HL-60/S4 treated with phorbol 12-myristate 13-acetate at 8.2 ng/mL for 4 days and 3 days (cell line): ENCODE results near the gene FLAD1.
"Not testable (repeated sequence)": the region's sequence is repeated elsewhere in the genome, so short reads cannot be mapped to it uniquely, and the experiment has no call there.

Experiments
- in situ Hi-C: fragments of 300-500 bp; cut with MboI; formaldehyde crosslinking; loops from 2 replicates; pipeline ENCODE4 v1.15.0; 2022; ENCODE audit warnings: low sequenced_read_pairs

The FLAD1 gene

DNA sequence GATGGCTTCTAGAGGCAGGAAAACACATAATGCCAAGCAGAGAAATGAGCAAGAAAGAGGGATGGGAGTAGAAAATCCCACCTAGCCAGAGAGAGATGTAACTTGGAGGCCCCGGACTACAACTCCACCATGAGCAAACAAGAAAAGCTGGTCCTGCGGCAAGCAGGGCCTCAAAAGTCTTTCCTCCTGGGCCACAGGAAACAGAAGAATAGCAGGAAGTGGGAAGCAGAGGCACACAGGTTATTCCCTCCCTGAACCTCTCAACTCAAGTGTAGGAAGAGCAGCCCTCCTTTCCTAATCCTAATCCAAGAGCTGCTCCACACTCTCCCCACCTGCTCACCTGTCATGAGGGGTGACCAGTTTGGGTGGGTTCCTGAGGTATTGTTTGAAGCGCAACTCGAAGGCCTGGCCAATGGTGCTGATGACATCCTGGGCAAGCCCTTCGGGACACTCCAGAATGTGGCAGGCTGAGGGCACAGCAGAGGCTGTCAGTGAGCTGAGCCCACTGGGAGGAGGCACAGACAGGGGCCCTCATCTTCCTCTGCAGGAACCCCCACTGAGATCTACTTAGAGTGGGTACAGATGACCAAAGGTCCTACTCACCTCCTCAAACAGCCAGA, 15.7 kb upstream of the FLAD1 start:
- in situ Hi-C loops: no loop called here

DNA sequence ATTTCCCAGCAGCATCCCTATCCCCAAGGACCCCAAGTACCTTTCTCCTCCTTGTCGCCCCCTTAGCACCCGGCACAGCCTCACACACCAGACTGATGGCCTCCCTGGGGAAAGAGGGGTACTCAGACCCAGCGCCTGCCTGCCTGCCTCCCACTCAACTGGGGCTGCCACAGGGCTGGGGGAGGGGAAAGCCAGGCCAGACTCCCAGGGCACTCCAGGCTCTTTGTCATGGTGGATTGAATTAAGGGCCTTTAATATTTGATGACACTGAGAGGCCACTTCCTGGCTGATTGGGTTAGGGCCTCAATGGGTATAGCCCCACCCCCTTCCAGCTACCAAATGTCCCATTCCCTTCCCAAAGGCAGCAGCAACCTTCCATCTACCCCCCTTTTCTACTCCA, 14.4 kb upstream of the FLAD1 start:
- in situ Hi-C loops: no loop called here

DNA sequence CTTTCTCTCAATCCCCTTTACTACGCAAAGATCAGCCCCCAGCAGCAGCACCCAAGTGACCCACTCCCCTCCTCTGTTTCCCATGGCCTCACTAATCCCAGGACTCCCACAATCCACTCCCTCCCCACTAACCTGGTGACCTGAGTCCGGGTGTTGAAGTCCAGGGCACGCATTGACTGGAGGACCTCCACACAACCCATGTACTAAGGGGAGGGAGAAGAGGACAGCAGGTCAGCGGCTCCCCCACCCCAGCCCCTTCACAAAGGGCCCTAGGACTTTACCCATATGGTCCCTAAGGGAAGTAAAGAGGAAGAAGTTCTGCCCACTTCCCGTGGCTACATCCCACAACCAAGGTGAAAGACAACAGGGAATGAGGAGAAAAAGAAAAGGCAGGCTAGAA, 13.9 kb upstream of the FLAD1 start:
- in situ Hi-C loops: no loop called here

DNA sequence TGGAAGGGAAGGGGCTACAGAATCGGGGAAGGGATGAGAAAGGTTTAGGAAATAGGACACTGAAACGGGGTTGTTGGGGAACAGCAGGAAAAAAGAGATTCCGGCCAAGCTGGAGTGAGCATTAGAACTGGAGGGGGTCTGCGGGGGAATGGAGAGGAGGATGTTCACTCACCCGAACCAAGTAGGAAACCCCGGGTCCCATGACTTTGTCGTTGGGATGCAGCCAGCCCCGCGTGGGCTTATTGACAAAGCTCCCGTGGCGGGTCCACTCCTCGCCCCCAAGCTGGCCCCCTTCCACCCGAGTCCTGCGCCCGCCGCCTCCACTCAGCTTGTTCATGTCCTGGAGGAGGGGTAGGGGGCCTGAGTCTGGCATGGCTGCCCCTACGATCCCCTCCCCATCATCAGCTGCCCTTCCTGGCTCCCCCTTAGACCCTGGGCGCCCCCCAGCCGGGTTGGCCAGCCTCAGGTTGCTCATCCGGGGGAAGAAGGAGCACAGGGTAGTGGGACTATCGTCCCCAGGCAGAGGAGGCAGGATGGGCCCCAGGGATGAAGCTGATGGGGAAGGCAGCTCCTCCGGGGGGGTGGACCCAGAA, 13.2 kb upstream of the FLAD1 start:
- in situ Hi-C loops: no loop called here

DNA sequence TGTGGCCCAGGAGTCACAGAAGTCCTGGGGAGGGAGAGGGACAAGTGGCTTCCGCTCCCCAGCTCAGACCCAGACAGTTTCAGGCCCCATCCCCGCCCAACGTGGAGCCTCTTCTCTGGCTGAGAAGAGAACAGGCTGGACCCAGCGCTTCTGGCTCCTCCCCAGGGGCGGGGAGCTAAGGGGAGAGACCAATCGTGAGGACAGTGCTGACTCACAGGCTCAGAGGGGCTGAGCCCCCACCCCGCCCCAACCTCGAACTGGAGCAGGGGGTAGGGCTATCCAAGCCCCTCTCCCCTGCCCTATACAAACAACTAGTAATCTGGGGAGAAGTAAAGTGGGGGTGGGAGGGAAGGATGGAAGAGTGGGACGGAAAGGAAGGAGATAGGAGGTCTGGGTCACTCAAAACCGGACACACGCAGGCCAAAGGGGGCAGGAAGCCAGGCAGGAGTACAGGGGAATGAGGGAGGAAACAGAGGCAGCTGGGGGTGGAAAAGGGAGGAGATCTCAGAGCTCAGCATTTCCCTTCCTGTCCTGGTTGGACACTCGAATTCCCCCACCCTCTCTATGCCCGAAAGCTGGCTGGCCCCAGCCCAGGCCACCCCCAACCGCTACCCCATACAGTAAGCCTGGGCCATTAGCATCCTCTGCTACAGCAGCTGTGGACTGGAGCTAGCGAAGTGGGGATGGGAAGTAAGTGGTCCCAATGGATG, 12.4 kb upstream of the FLAD1 start, which contains the start of gene SHC1:
Gene SHC1, minus strand, starts transcription at position 117 of the 710 bp plus-strand sequence. CDS start 221 bp downstream, outside the sequence.
- in situ Hi-C loops: no loop called here

DNA sequence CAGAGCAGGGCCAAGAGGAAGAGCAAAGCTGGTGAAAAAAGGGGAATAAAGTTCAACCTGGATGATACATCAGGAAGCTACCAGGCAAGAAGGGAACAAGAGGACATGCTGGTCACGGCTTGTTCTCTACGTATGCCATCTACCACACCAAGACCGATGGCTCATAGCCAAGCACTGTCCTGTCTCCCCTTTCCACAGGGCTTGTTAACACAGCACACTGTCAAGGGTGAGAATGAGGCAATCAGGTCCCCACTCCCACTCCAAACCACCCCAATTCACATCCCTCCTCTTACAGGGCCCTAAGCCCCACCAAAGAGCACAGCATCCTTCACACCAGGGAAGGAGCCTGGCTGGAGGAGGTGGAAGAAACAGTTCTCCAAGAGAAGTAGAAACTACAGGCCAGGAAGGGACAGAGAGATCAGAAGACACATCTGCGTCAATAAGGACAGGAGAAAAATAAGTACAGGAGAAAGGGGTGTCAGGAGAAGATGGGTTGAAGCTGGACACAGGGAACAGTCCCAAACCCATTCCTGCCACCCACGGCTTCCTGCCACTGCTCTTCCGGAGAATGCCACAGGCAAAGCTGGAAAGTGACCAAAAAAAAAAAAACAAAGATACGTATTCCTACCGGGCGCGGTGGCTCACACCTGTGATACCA, 11.7 kb upstream of the FLAD1 start:
- in situ Hi-C loops: no loop called here

DNA sequence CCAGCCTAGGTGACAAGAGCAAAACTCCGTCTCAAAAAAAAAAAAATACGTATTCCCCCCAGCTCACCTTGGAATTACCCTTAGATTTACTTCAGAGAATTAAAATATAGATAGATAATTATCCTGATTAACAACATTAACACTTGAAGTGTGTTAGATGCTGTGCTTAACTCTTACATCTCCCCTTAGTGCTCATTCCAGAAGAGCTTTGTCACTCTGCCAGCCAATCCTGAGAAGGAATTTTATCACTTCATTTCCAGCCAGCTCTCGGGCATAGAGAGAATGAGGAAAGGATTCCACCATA, 11.0 kb upstream of the FLAD1 start:
- in situ Hi-C loops: no loop called here

DNA sequence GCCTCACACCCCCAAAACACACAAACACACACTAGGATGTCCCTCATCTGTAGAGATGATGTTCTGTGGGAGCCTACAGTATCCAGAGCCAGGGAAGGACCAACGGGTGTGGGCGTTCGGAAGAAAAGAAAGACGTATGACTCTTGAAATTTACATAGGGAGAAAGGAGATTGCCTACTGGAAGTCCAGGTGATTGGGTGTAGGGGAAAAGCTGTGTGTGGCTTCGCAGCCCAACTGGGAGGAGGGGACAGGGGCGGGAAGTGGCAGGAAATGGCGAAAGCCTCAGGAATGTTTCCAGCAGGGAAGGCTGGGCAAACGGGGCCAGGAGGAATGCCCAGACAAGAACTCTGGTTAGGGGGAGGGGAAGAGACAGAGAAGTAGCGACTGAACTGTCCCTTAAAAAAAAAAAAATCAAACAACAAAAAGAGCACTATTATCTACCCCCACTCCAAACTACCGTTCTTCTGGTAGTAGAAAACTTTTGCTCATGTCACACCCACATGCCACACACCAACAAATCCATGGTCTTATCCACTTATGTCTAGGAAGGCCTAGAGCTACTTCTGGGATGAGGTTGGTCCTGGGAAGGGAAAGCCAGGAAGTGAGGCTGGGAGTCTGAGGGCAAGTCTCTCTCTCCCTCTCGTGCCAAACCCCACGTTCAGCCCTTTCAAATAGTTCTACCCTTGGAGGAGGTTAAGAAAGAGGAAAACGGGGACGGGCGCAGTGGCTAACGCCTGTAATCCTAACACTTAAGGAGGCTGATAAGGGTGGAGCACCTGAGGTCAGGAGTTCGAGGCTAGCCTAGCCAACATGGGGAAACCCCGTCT, 10.4 kb upstream of the FLAD1 start:
- in situ Hi-C loops: no loop called here

DNA sequence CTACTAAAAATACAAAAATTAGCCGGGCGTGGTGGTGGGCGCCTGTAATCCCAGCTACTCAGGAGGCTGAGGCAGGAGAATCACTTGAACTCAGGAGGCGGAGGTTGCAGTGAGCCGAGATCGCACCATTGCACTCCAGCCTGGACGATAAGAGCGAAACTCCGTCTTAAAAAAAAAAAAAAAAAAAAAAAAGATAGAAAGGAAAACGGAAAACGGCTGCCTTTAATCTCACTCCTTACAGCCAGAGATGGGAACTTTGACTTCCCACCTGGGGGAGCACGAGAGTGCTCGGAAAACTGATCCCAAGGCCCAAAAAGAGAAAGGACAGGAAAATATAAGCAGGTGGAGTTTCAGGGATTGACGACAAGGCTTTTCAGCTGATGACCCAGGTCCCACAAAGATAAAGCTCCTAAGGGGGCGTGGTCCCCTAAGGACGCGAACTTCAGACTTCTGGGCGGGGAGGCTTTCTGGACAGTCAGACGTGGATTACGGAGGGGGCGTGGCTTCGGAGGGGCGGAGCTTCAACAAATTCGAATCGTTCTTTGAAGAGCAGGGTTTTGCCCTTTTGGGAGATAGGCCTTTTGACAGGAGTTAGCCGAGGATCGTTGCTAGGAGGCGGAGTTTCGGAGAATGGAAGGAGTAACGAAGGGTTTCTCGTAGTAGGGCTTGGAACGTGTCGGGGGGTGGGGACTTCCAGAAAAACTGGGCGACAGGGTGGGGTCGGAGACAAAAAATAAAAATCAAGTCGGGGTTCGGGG, 9.6 kb upstream of the FLAD1 start:
- in situ Hi-C loops: no loop called here

DNA sequence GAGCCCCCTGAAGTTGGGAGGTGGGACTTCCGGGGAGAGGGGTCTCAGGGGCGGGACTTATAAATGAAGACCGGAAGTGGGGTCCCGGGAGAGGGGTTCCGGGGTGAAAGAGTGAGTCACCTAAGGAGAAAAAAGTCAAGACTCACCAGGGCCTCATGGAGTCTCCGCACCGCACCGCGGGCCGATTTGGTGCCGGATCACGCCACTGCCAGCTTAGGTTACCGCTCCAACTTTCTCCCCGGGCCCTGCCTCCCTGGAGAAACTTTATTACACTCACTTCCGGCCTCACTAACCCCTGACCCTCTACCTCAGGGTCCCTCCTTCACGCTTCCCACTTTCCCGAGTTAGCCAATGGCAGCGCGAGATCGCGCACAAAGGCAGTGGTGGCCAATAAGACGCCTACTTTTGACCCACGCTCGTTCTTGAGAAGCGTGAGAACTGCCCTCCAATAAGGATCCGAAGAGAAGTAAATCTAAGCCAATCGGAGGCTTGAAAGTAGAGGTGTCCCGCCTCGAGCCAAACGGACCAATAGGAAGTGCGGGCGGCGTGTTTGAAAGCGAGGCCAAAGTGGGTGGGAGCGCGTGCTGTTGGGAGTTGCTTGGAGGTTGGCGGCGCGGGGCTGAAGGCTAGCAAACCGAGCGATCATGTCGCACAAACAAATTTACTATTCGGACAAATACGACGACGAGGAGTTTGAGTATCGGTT, 8.9 kb upstream of the FLAD1 start, which contains the start of gene CKS1B:
Gene CKS1B, plus strand, starts transcription at position 580 of the 706 bp plus-strand sequence. Its CDS starts 65 bp downstream, at position 645.
- in situ Hi-C loops: no loop called here

DNA sequence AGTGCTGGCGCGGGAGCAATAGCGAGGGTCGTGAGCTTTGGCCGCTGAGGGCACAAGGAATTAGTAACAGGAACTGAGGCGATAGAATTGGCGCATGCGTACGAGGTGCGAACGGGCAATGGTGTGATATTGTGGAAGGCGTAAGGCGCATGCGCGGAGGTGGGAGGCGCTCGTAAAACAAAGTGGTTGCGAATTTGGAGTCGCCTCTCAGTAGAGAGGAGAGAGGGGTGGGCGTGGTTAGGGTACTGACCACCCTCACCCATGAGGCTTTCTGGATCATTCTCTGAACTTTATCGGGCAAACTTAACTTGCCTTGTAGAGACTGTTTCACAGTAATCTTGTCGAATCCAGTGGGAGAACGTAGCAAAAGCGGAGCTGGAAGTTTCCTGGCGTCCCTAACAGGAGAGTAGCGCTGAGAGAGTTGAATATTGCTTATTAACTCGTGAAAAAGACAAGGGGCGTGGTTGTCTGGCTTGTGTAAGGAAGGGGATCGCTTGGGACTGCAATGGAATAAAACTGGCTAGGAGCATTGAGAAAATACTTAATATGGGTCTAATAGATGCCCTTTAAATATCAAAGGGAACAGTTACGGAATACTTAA, 8.2 kb upstream of the FLAD1 start:
- in situ Hi-C loops: no loop called here

DNA sequence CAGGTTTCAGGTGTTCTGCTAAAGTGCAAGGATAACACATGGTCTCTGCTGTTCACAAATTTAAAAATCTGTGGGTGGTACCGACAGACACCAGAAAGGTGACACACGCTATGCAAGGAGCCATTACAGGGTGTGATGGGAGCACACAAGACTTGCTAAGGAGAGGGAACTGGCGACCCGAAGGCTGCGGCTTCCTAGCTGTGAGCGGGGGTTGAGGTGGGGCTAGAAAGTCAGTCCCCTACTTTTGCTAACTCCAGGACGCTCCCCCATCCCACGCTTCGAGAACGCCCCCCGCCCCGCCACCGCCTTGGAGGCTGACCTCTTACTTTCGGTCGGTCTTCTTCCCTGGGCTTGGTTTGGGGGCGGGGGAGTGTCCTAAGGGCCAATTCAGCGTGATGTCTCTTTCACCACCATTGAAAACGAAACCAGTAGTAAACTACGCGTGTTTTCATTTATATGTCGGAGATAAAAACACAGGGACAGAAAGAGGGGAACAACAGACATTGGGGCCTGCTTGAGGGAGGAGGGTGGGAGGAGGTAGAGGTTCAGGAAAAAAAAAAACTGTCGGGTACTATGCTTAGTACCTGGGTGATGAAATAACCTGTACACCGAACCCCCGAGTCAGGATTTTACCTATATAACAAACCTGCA, 7.6 kb upstream of the FLAD1 start:
- in situ Hi-C loops: no loop called here

DNA sequence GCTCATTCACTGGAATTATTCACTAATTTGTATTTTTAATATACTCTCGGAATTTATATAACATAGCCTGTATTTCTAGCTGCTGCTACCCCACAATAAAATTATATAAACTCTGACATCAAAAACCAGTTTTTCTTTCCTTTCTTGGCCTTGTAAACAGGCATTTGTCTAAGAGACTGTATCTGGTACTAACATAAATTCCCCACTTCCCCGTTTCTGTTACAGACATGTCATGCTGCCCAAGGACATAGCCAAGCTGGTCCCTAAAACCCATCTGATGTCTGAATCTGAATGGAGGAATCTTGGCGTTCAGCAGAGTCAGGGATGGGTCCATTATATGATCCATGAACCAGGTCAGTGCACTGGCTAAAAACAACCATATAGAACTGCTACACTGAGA, 5.4 kb upstream of the FLAD1 start:
- in situ Hi-C loops: not testable (repeated sequence)

DNA sequence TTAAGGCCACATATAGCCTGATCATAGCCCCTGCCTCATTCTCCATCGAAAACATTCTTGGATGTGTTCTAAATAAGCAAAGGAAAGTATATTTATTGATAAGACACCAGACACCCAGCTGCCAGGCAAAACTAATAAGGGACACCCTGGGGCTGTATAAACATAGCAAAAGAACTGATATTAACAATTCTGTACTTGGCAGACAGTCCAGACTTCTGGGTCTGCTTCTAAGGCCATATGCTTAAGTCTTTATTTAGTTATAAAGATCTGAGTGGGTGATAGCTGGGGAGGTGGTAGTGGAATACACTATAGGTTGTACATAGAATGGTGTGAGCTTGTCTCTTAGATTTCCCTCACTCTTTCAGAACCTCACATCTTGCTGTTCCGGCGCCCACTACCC, 4.8 kb upstream of the FLAD1 start:
- in situ Hi-C loops: no loop called here

DNA sequence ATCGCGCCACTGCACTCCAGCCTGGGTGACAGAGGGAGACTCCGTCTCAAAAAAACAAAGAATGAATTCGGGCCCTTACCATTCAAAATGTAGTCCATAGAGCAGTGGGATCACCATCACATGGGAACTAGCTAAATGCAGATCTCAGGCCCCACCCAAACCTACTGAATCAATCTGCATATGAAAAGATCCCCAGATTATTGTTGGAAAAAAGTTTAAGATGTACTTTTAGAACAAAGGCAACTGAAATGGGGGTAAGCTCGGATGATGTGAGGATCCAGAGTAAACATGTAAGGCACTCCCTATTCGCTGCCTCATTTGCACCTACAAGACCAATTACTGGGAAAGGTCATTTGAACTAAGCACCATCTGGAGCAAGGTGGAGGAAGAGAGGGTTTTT, 803 bp upstream of the FLAD1 start:
- in situ Hi-C loops: no loop called here

DNA sequence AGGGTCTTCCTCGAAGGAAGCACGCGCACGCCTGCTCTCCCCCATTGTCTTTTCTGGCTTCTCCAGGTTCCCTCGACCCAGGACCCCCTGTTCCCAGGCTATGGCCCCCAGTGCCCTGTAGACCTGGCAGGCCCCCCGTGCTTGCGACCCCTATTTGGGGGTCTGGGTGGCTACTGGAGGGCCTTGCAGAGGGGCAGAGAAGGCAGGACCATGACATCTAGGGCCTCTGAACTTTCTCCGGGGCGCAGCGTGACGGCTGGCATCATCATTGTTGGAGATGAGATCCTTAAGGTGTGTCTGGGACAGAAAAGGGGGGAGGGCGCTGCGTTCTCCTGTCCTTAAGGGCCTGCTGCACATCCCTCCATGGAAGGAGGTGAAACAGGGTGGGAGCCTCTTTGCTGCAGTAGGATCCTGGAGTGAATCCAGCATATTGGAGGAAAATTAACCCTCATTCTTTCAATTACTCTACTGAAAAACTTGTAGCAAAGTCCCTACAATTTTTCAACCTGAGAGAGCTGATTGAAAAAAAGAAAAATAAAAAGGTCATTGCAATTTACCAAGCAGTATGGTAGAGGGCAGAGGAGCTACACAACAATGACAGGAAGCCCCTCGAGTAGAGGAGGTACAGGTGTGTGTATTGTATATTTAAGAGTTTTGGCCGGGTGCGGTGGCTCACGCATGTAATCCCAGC, 777 bp downstream of the FLAD1 start:
- in situ Hi-C loops: no loop called here

DNA sequence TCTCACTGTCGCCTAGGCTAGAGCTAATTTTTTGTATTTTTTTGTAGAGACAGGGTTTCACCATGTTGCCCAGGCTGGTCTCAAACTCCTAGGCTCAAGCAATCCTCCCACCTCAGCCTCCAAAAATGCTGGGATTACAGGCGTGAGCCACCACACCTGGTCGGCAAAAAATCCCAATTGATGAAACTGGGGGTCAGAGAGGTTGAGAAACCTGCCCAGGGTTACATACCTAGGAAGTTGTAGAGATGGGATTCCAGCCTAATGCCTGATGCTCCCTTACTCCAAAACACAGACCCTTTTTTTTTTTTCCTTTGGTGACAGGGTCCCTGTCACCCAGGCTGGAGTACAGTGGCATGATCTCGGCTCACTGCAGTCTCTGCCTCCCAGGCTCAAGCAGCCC, 3.6 kb downstream of the FLAD1 start:
- in situ Hi-C loops: not testable (repeated sequence)

DNA sequence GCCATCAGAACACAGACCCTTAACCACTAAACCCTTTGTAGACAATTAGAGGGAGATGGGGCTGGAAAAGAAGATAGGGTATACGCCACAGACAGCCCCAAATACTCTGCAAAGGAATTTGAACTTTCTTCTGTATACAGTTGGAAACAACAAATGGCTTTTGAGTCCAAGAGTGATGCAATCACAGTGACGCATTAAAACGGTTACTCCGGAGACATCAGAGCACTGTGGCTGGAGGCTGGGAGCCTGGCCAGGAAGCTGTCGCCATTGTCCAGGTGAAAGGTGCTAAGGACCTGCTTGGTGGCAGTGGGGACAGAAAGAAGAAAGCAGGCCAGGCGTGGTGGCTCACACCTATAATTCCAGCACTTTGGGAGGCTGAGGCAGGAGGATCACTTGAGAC, 4.2 kb downstream of the FLAD1 start:
- in situ Hi-C loops: no loop called here
